Activated naive CD4-positive, alpha-beta T cell treated with anti-CD3 and anti-CD28 coated beads, Interleukin-2, amount 50 U/mL, for 72 hours (primary cell): ENCODE measurements around the gene MCM3. TPM values are rescaled to one million over a fixed set of nuclear protein-coding genes. Genes with fewer than 3 reads are reported as not detected.

Experiments
- ATAC-seq, 2 donors: fragments of 150-1000 bp; cut with Tn5 transposase; 2 replicates each; pipeline ENCODE4 v1.10.0; 2021; ENCODE audit warnings: mild to moderate bottlenecking in 2 of 2, moderate library complexity in 2 of 2
- DNase-seq, 2 donors: peaks; one replicate each; pipeline ENCODE4 v3.0.0; 2021 to 2022; ENCODE audit warnings: low spot score in 2 of 2
- H3K27ac Mint-ChIP-seq, 2 donors: one replicate each; pipeline ENCODE4 v1.8.0; 2022; ENCODE audit warnings: mild to moderate bottlenecking in 2 of 2, mixed read lengths in 2 of 2
- H3K36me3 Mint-ChIP-seq, 2 donors: one replicate each; pipeline ENCODE4 v1.8.0; 2022; ENCODE audit warnings: mixed read lengths in 2 of 2
- H3K9me3 Mint-ChIP-seq, 2 donors: one replicate each; pipeline ENCODE4 v1.8.0; 2022; ENCODE audit warnings: mixed read lengths in 2 of 2
- total RNA-seq, 2 donors: library from RNA; stranded (reverse); gene quantifications; one replicate each; pipeline ENCODE4 v1.2.3, GENCODE V29; 2022

Gene MCM3
- total RNA-seq, 2 donors from 2014 or later = 239 to 276 TPM

- H3K27ac Mint-ChIP-seq = peak overlapping the region; percentile 24 to 52
- ATAC-seq = no peak
- H3K9me3 Mint-ChIP-seq = no peaks in the 10 kb centered on the region
- no peak for DNase-seq
- H3K36me3 Mint-ChIP-seq = peaks cover 44 to 58% of the 10 kb centered on the region in 2 donors
Observed at GRCh38 chr6:52283111-52283510, 1.4 kb downstream of the MCM3 start.

- no peak for DNase-seq
- ATAC-seq = no peak
- Mint-ChIP-seq H3K9me3 (no peaks in the 10 kb centered on the region), H3K27ac (no peak overlapping the region), H3K36me3 (peaks cover 40 to 70% of the 10 kb centered on the region in 2 donors)
Observed at GRCh38 chr6:52276130-52276529, 8.4 kb downstream of the MCM3 start.

- H3K9me3 Mint-ChIP-seq = no peaks in the 10 kb centered on the region
- no peak for ATAC-seq
- no peak for DNase-seq
- peaks cover 46 to 68% of the 10 kb centered on the region in 2 donors for H3K36me3 Mint-ChIP-seq
- H3K27ac Mint-ChIP-seq = peak overlapping the region; percentile 34 to 61
Observed at GRCh38 chr6:52271852-52272460, 12.6 kb downstream of the MCM3 start.

- ATAC-seq = peak; percentile 65 to 68
- Mint-ChIP-seq H3K27ac (peak overlapping the region in 1 of 2 donors; percentile 38), H3K36me3 (peaks cover 38 to 57% of the 10 kb centered on the region in 2 donors), H3K9me3 (no peaks in the 10 kb centered on the region)
- DNase-seq = peak; percentile 66 to 76
Observed at GRCh38 chr6:52263709-52264540, 20.6 kb downstream of the MCM3 start.

DNA sequence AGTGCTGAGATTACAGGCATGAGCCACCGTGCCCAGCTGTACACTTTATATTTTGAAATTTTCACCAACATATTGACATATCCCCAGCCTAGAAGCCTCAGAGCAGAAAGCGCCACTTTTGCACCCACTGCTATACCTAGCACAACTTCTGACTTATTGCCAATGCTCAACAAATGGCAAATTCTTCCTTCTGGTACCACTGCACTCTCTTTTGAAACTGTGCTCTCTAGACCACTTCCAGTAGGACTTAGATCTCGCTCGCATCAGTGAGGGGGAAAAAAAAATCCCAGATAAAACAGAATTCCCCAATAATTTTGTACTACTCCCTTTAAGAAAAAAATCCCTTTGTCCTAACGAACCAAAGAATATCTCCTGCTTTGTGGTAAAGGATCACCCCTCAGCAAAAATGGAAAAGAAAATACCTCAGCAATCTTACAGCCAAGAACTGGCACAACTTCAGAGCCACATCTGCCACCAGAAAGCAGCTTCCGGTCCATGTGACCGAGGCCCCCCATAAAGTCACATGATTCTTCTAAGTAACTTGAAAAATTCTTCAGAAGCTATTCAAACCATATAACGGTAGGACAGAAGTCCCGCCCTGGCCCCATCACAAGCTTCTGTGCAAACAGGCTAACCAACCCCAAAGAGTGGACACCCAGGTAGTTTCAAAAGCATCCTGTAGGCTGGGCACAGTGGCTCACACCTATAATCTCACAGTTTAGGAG, 21.8 kb downstream of the MCM3 start:
- ATAC-seq (no peak), DNase-seq (no peak)
- H3K27ac Mint-ChIP-seq = peak overlapping the region; percentile 54 to 68
- peaks cover 26 to 45% of the 10 kb centered on the region in 2 donors for H3K36me3 Mint-ChIP-seq
- H3K9me3 Mint-ChIP-seq = no peaks in the 10 kb centered on the region

DNA sequence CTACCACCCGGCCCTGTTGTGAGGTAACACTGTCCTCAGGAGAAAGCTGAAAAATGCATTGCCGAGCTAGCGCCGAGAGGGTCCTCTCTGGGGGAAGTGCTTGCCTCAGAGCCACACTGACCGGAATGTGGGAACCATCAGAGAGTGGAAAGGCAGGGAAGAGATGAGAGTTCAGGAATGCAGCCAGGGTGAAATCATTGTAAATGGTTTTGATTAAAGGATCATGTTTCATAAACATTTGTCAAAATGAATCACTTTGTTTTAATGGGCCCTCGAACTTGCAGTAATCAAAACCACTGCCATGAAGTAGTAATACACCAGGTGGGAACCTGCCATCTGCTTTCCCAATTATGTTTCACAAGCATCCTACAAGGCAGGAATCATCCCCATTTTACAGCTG, 23.3 kb downstream of the MCM3 start:
- no peaks in the 10 kb centered on the region for H3K9me3 Mint-ChIP-seq
- ATAC-seq (no peak), DNase-seq (no peak)
- H3K36me3 Mint-ChIP-seq = peaks cover 15 to 38% of the 10 kb centered on the region in 2 donors
- H3K27ac Mint-ChIP-seq = no peak overlapping the region

- ATAC-seq (no peak), DNase-seq (no peak)
- Mint-ChIP-seq H3K27ac (peak overlapping the region in 1 of 2 donors; percentile 44), H3K36me3 (peaks cover 11 to 39% of the 10 kb centered on the region in 2 donors), H3K9me3 (no peaks in the 10 kb centered on the region)
Observed at GRCh38 chr6:52260634-52261033, 23.9 kb downstream of the MCM3 start.

DNA sequence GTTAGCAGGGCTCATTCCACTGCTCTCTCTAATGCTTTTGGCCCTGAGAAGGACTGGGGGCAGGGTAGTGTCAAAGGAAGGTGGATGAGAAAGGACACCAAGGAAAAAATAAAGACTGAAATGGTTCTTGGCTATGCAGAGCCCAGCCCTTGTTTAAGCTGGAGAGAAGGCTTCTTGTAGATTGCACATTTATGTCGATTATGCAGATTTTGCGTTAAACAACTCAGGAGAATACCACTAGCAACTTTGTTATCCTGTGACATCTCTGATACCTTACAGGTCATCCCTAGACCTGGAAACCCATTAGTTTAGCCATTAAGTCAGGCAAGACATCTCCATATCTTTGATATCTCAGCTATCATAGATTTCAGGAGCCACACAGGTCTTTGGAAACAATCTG, 29.1 kb downstream of the MCM3 start:
- H3K36me3 Mint-ChIP-seq = peaks cover 4 to 17% of the 10 kb centered on the region in 2 donors
- peak overlapping the region in 1 of 2 donors; percentile 64 for H3K27ac Mint-ChIP-seq
- ATAC-seq (no peak), DNase-seq (no peak)
- H3K9me3 Mint-ChIP-seq = no peaks in the 10 kb centered on the region

DNA sequence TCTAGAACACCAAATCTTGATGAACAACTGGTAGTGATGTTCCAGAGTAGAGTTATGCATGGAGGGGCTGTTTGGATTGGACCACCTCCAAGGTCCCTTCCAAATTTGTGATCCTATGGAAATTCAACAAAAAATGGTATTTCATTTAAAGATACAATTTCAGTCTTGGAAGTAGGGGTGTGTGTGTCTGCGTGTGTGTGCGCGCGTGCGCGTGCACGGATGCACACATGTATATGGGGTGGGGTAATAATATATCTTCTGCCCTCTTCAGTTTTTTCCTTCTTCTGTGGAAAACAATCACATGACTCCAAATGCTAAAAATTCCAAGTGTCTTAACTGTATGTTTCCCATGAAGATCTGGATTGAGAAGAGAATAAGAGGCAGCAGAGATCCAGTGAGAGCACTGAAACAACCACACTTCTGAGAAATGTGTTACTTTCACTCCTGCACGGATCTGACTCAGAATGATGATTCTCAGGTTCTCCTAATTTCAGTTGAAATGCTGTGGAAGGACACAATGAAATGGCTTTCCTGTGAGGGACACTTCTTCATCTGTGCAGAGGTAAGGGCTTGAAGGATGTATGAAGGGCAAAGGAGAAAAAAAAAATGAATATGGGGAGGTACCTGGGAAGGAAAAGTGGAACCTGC, 29.7 kb downstream of the MCM3 start:
- peak overlapping the region; percentile 2 to 64 for H3K27ac Mint-ChIP-seq
- peak; percentile 80 to 83 for ATAC-seq
- no peaks in the 10 kb centered on the region for H3K9me3 Mint-ChIP-seq
- H3K36me3 Mint-ChIP-seq = peaks cover 4 to 17% of the 10 kb centered on the region in 2 donors
- DNase-seq = peak in 1 of 2 donors; percentile 22

DNA sequence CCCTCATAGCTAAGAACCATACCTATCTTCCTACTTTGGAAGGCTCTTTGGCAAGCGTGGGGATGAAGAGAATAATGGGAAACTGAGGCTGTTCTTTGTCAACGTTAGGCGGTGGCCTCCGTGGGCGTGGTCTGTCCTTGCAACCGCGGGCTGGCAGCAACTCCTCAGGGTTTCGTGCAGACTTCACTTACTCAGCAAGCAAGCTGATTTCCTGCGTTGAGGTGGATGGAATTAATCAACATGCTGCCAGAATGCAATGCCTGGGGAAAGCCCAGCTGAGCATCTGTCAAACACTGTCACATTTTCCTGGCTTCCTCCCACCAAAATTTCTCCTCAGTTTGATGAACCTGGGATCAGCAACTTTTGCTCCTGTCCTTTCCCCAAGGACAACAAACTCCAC, 31.0 kb downstream of the MCM3 start:
- H3K27ac Mint-ChIP-seq = no peak overlapping the region
- DNase-seq (peak in 1 of 2 donors; percentile 50), ATAC-seq (peak; percentile 61 to 69)
- no peaks in the 10 kb centered on the region for H3K9me3 Mint-ChIP-seq
- H3K36me3 Mint-ChIP-seq = peaks cover 4 to 22% of the 10 kb centered on the region in 2 donors

DNA sequence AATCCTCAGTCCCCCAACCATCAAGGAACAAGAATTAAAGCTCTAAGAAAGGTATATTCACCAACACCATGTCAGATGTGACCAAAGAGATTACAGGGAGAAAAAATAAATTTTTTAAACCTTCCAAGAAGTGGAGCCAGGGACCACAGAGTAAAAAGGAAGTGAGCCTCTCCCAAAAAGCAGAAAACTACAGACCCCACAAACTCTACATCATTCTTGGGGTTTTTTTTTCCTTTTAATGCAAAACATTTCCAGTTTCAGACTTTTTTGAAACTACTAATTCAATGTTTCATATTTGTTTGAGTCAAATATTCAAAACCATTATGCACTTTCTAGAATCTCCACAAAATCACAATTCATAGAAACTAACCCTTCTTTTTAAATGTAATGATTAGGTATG, 33.4 kb downstream of the MCM3 start:
- peak in 1 of 2 donors; percentile 36 for ATAC-seq
- no peak for DNase-seq
- Mint-ChIP-seq H3K9me3 (no peaks in the 10 kb centered on the region), H3K27ac (peak overlapping the region in 1 of 2 donors; percentile 4), H3K36me3 (peaks cover 4 to 17% of the 10 kb centered on the region in 2 donors)

- Mint-ChIP-seq H3K27ac (no peak overlapping the region), H3K9me3 (no peaks in the 10 kb centered on the region), H3K36me3 (peaks cover 0 to 12% of the 10 kb centered on the region in 2 donors)
- DNase-seq (no peak), ATAC-seq (no peak)
Observed at GRCh38 chr6:52249078-52249477, 35.5 kb downstream of the MCM3 start.

- no peak overlapping the region for H3K27ac Mint-ChIP-seq
- DNase-seq (no peak), ATAC-seq (no peak)
- peaks cover 0 to 5% of the 10 kb centered on the region in 2 donors for H3K36me3 Mint-ChIP-seq
- H3K9me3 Mint-ChIP-seq = no peaks in the 10 kb centered on the region
Observed at GRCh38 chr6:52245425-52245824, 39.1 kb downstream of the MCM3 start.

- ATAC-seq (no peak), DNase-seq (no peak)
- no peaks in the 10 kb centered on the region for H3K9me3 Mint-ChIP-seq
- peaks cover 0 to 5% of the 10 kb centered on the region in 2 donors for H3K36me3 Mint-ChIP-seq
- H3K27ac Mint-ChIP-seq = no peak within 1 kb of the TSS
Observed at GRCh38 chr6:52244400-52244799, 40.1 kb downstream of the MCM3 start, which contains the start of gene IL17F. Gene IL17F, minus strand, starts transcription at chr6:52244500. Its CDS starts 71 bp downstream, at chr6:52244429.

DNA sequence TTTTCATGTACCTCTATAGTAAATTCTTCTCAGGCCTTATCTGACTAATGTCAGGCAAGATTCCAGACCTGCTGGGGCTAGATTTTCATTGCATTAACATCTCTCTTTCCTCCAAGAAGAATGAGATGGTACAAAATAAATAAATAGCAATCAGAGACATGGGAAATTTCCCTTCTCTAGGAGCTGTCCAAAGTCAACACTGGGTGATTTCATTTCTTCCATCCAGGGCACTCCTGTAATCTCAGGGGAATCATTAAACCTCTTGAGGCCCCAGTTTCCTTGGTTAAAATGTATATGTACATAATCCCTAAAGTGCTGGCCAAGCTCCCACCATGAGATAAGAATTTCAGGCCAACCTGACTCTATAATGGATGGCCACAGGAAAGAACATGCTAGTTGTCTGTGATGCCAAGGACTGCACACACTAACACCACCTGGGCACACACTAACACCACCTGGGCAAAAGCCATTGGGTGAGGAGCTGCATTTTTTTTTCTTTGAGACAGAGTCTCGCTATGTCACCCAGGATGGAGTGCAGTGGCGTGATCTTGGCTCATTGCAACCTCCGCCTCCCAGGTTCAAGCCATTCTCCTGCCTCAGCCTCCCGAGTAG, 41.2 kb downstream of the MCM3 start:
- Mint-ChIP-seq H3K36me3 (no peaks in the 10 kb centered on the region), H3K9me3 (no peaks in the 10 kb centered on the region), H3K27ac (no peak overlapping the region)
- DNase-seq (no peak), ATAC-seq (no peak)

- H3K36me3 Mint-ChIP-seq = no peaks in the 10 kb centered on the region
- H3K9me3 Mint-ChIP-seq = no peaks in the 10 kb centered on the region
- DNase-seq = no peak
- no peak for ATAC-seq
- H3K27ac Mint-ChIP-seq = no peak overlapping the region
Observed at GRCh38 chr6:52241819-52242218, 42.7 kb downstream of the MCM3 start.
